Activated naive CD8-positive, alpha-beta T cell treated with anti-CD3 and anti-CD28 coated beads for 36 hours (primary cell): ENCODE results near the gene HCRTR1. TPM values are rescaled to one million over a fixed set of nuclear protein-coding genes. Genes with fewer than 3 reads are reported as not detected.
A peak's percentile ranks its signal among the peaks of the same experiment; 100 is the strongest.

Experiments
- DNase-seq: peaks from one replicate; pipeline ENCODE4 v3.0.0; 2021
- H3K27ac Mint-ChIP-seq: one replicate; pipeline ENCODE4 v1.8.0; 2022; ENCODE audit warnings: mild to moderate bottlenecking, moderate library complexity, mixed read lengths
- H3K27me3 Mint-ChIP-seq: one replicate; pipeline ENCODE4 v1.8.0; 2022; ENCODE audit warnings: mild to moderate bottlenecking, mixed read lengths
- H3K36me3 Mint-ChIP-seq: one replicate; pipeline ENCODE4 v1.8.0; 2021; ENCODE audit warnings: mild to moderate bottlenecking, mixed read lengths
- H3K4me1 Mint-ChIP-seq: one replicate; pipeline ENCODE4 v1.8.0; 2021; ENCODE audit warnings: mixed read lengths
- H3K4me3 Mint-ChIP-seq: one replicate; pipeline ENCODE4 v1.8.0; 2022; ENCODE audit warnings: mild to moderate bottlenecking, moderate library complexity, mixed read lengths
- H3K9me3 Mint-ChIP-seq: one replicate; pipeline ENCODE4 v1.8.0; 2022; ENCODE audit warnings: mixed read lengths
- total RNA-seq, 2 experiments: library from RNA; stranded (reverse); gene quantifications; one replicate each; pipeline ENCODE4 v1.2.3, GENCODE V29; 2021

The HCRTR1 gene
- total RNA-seq, 2 experiments from 2014 or later: not detected

DNA sequence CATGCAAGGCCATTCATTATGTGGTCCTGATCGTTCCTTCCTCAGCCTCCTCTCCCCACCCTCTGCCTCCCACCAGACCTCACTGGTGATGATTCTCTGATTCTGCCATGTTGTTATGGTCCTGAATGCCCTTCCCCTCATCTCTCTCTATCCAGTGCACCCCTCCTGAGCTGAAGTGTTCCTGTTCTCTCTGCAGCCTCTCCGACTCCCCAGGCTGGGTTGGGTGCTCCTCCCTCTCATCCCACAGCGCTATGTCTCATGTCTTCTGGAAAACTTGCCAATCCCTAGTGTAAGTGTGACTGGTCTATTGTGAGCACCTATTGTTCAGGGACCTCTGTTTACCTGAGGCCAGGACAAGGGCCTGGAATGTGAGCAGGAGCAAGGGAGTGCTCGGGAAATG lies 38.3 kb downstream of the HCRTR1 start:
- DNase-seq: no peak
- H3K9me3 Mint-ChIP-seq: no peaks in the 10 kb centered on the region
- H3K27me3 Mint-ChIP-seq: no peaks in the 10 kb centered on the region
- H3K27ac Mint-ChIP-seq: no peak overlapping the region
- no peak overlapping the region for H3K4me3 Mint-ChIP-seq
- H3K36me3 Mint-ChIP-seq: no peaks in the 10 kb centered on the region
- H3K4me1 Mint-ChIP-seq: no peaks in the 10 kb centered on the region

DNA sequence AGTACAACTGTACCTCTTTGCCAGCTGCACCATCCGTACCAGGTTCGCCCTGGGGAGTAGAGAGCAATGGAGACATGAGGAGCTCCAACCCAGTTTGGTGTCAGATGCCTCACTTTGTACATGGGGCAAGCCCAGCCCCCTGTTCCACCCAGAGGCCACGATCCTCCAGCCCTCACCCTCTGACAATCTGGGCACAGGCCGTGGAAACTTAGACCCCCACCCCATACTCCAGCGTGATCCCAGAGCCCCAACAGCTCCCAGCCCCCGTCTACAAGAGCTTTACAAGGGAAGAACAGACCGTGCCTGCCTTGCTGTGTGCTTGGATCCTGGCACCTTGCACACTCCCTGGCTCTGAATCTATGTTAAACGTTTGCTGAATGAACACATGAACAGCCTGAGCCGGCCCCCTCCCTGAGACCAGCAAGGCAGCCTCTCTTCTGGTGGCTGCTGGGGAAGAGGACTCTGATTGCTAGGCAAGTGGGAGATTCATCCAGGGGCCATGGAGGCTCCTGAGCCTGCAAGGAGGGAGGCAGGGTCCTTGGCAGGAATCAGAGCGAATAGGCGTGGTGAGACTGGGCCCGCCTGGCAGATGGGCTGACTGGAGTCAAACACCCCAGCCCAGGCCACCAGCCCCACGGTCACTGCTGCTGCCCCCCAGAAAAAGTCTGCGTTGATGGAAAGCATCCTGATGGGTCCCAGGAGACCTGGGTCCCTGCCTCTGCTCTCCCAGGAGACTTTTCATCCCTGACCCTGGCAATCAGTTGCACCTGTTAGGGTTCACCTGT lies 39.7 kb downstream of the HCRTR1 start:
- no peaks in the 10 kb centered on the region for H3K9me3 Mint-ChIP-seq
- no peak for DNase-seq
- H3K4me1 Mint-ChIP-seq: no peaks in the 10 kb centered on the region
- no peaks in the 10 kb centered on the region for H3K27me3 Mint-ChIP-seq
- H3K36me3 Mint-ChIP-seq: no peaks in the 10 kb centered on the region
- no peak overlapping the region for H3K27ac Mint-ChIP-seq
- H3K4me3 Mint-ChIP-seq: no peak overlapping the region

DNA sequence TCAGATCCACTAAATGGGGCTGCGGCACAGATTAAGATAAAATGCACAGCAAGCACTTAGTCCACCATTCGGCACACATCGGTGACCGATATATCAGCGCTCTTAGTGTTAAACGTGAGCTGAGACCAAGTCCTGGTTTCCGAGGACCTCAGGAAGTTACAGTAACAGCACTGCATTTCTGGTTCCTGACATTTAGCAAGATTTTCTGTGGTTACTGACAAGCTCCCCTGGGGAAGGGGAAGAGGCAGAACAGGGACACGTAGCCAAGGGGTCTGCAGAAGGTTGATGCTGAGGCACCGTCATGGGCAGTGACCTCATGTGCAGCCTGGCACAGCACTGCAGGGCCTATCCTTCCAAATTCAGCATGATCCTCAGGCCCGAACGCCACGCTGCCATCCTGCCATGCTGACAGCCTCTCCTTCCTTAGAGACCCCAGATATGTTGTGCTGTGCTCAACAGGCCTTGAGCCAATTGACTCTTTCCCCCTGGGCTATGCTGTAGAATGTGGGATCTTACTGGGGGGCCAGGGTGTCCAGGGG lies 40.6 kb downstream of the HCRTR1 start:
- H3K9me3 Mint-ChIP-seq: no peaks in the 10 kb centered on the region
- H3K27me3 Mint-ChIP-seq: no peaks in the 10 kb centered on the region
- no peak for DNase-seq
- H3K27ac Mint-ChIP-seq: no peak overlapping the region
- H3K4me1 Mint-ChIP-seq: no peaks in the 10 kb centered on the region
- H3K4me3 Mint-ChIP-seq: no peak overlapping the region
- H3K36me3 Mint-ChIP-seq: no peaks in the 10 kb centered on the region

DNA sequence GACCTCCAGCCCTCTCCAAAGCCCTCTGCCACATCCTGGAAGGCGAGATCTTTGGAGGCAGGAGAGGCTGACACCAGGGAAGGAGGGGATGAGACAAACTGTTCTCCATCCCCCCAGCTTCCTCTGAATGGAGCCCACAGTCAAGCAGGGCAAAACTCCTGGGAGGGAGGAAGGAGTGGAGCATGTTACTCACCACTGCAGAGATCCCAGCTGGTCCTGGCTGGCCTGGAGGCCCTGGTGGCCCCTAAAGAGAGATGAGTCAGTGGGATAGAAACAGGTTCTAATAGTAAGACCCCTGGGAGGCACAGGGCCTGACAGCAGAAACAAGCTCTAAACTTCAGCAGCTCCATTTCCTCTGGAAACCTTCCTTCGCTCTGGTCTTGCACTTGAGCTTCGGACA lies 41.2 kb downstream of the HCRTR1 start:
- Mint-ChIP-seq H3K36me3 (no peaks in the 10 kb centered on the region), H3K27ac (no peak overlapping the region), H3K4me1 (no peaks in the 10 kb centered on the region), H3K9me3 (no peaks in the 10 kb centered on the region), H3K27me3 (no peaks in the 10 kb centered on the region), H3K4me3 (no peak overlapping the region)
- DNase-seq: no peak

DNA sequence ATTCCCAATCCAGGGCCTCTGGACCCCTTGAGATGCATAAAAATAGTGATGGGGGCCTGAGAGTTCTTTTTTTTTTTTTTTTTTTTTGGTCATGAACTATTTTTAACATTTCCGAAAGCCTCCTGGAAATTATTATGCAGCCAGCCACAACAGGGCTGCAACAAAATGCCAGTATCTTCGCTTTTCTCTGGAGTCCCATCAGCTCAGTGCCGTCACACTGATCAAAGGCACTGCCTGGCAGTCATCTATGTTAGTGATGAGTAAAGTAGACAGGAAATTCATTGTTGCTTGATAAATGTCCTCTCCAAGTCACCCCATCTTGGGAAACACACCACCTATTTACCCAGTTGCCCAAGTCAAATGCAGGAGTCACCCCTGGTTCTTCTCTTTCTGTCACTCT lies 42.4 kb downstream of the HCRTR1 start:
- no peak for DNase-seq
- H3K4me3 Mint-ChIP-seq: no peak overlapping the region
- H3K9me3 Mint-ChIP-seq: no peaks in the 10 kb centered on the region
- no peaks in the 10 kb centered on the region for H3K4me1 Mint-ChIP-seq
- H3K36me3 Mint-ChIP-seq: no peaks in the 10 kb centered on the region
- no peak overlapping the region for H3K27ac Mint-ChIP-seq
- no peaks in the 10 kb centered on the region for H3K27me3 Mint-ChIP-seq

DNA sequence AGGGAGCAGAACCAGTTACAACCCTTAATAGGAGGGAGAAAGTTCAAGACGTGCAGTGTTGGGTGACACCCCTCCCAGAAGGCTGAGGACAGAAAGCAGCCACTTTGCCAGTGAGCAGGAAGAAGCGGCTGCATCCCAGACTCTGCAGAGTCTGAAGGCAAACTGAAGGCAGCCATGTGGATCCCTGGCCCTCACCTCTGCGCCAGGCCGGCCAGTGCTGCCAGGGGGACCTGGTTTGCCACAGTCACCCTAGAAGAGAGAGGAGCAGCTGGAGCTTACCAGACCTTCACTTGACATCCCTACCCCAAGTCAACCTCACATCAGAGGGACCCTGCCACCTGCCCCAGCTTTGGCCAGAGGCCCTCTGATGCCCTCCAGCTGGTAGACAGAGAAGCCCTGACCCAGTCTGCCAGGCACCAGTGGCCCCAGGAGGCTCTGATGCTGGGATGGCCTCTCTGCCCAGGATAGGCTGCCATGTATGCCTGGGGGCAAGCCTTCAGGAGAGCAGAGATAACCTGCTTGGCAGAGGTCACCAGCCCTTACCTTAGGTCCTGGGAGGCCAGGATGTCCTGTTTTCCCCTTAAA lies 43.5 kb downstream of the HCRTR1 start:
- no peaks in the 10 kb centered on the region for H3K4me1 Mint-ChIP-seq
- DNase-seq: no peak
- no peaks in the 10 kb centered on the region for H3K27me3 Mint-ChIP-seq
- no peak overlapping the region for H3K4me3 Mint-ChIP-seq
- no peaks in the 10 kb centered on the region for H3K9me3 Mint-ChIP-seq
- no peak overlapping the region for H3K27ac Mint-ChIP-seq
- no peaks in the 10 kb centered on the region for H3K36me3 Mint-ChIP-seq

DNA sequence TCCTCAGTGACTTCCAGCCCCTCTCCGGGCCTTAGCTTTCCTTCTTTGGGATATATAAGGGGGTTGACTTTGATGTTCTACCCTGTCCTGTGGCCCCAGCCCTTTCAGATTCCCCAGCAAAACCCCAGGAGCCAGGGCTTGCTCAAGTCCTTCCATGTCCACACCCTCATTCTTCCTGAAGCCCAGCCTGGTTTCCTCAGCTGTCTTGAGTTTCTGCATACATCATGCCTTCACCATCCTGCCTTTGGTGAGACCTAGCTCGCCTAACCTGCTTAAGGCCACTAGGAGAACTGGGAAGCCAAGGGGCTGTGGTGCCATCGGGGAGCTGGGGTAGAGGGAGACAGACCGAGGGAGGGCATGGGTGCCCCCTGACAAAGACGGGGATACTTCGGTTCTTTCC lies 44.4 kb downstream of the HCRTR1 start:
- DNase-seq: no peak
- no peaks in the 10 kb centered on the region for H3K27me3 Mint-ChIP-seq
- no peaks in the 10 kb centered on the region for H3K4me1 Mint-ChIP-seq
- no peak overlapping the region for H3K27ac Mint-ChIP-seq
- H3K9me3 Mint-ChIP-seq: no peaks in the 10 kb centered on the region
- H3K36me3 Mint-ChIP-seq: no peaks in the 10 kb centered on the region
- H3K4me3 Mint-ChIP-seq: no peak overlapping the region

DNA sequence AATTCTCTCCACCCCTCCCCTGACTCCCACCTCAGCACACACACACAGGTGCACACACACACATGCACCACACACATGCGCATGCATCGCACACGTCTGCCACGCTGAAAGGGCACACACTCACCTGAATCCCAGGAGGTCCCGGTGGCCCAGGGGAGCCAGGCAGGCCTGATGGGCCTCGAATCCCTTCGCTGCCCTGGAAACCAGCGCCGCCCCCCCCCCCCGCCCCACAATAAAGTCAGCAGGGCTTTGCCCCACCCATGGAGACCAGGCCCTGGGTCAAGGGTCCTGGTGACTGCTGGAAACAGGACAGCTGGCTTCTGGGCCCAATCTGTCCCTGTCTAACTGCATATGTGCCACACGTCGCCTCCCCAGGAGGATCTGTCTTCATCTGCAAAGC lies 45.0 kb downstream of the HCRTR1 start:
- Mint-ChIP-seq H3K4me3 (no peak overlapping the region), H3K36me3 (no peaks in the 10 kb centered on the region), H3K27me3 (no peaks in the 10 kb centered on the region), H3K9me3 (no peaks in the 10 kb centered on the region), H3K4me1 (no peaks in the 10 kb centered on the region), H3K27ac (no peak overlapping the region)
- no peak for DNase-seq

DNA sequence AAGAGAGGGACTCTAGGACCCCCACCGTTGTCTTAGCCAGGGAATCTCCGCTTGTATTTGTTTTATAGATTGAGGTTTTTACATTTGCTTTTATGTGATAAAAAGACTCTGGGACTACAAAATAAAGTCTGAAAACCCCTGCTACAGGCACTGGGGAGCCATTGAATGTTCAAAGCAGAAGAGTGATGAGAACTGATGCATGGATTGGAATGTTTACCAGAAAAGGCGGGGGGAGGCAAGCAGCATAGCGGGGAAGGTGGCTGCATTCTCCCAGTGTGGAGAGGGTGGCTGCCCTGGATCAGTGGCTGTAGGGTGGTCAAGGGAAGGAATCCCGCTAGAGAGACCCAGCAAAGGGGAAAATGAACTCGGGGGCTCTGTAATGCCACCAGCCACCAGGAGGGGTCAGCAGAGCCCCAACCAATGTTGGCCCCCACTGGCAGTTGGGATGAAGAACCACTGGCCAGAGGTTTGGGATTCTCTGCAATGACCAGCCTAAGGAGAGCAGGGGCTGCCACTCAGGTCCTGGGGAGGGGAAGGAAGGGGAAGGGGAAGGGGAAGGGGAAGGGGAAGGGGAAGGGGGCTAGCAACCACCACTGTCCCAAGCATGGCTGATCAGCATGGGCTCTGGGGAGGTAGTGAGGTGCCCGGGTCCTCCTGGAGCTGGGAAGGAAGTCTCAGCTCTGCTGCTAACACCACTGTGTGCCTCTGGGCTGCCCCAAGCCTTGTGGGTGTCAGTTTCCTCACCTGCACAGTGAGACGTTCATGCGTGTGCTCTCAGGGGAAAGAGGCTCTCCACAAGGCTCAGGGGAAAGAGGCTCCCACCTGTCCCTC lies 46.3 kb downstream of the HCRTR1 start:
- Mint-ChIP-seq H3K4me1 (no peaks in the 10 kb centered on the region), H3K27ac (no peak overlapping the region), H3K36me3 (no peaks in the 10 kb centered on the region), H3K4me3 (no peak overlapping the region), H3K9me3 (no peaks in the 10 kb centered on the region), H3K27me3 (no peaks in the 10 kb centered on the region)
- peak; percentile 55 for DNase-seq

DNA sequence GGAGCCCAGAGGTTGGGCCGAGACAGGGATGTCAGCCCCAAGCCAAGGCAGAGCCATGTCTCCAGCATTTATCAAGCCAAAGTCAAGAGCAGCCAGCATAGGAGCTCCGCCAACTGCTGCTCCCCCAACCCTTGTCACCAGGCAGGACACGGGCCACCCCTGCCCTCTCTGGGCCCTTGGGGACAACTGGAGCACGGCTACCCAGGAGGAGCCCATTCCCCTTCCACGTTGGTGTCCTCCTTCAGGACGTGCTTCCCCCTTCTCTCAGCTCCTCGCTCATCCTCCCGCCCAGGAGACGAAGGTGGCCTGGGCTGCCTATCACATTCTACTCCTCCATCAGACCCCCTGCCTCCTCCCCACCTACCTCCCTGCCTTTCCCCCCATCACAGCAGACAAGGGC lies 47.0 kb downstream of the HCRTR1 start:
- Mint-ChIP-seq H3K36me3 (no peaks in the 10 kb centered on the region), H3K4me3 (no peak overlapping the region), H3K27ac (no peak overlapping the region), H3K9me3 (no peaks in the 10 kb centered on the region), H3K4me1 (peaks cover under 1% of the 10 kb centered on the region), H3K27me3 (no peaks in the 10 kb centered on the region)
- no peak for DNase-seq

DNA sequence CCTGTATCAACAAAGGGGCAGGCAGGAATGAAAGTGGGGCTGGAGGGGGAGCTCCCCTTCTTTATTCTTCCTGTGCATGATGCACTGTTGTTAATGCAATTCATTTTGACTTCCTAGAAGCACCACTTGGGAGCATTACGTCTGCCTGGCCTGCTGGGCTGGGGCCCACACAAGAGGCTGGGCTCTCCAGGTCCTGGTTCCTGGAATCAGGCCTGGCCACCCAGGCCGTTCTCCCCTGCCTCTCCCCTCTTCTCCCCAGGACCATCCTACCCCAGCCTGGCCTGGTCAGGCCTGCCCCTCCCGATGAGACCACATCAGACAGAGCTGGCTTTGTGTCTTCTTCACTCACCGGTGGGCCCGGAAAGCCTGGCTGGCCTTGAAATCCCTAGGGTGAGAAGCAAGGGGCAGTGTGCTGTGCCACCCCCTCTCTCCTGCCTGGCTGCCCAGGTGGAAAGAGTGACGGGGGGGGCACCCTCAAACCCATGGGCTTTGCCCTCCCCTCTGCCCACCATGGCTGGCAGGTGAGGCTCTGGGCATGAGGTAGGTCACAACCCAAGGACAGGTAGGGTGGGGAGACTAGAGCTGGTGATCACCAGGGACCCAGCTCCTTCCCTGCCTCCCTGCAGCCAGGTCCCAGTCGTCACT lies 47.9 kb downstream of the HCRTR1 start:
- no peaks in the 10 kb centered on the region for H3K9me3 Mint-ChIP-seq
- DNase-seq: no peak
- H3K36me3 Mint-ChIP-seq: no peaks in the 10 kb centered on the region
- no peak overlapping the region for H3K27ac Mint-ChIP-seq
- no peak overlapping the region for H3K4me3 Mint-ChIP-seq
- peaks cover 4% of the 10 kb centered on the region for H3K27me3 Mint-ChIP-seq
- peaks cover 8% of the 10 kb centered on the region for H3K4me1 Mint-ChIP-seq

DNA sequence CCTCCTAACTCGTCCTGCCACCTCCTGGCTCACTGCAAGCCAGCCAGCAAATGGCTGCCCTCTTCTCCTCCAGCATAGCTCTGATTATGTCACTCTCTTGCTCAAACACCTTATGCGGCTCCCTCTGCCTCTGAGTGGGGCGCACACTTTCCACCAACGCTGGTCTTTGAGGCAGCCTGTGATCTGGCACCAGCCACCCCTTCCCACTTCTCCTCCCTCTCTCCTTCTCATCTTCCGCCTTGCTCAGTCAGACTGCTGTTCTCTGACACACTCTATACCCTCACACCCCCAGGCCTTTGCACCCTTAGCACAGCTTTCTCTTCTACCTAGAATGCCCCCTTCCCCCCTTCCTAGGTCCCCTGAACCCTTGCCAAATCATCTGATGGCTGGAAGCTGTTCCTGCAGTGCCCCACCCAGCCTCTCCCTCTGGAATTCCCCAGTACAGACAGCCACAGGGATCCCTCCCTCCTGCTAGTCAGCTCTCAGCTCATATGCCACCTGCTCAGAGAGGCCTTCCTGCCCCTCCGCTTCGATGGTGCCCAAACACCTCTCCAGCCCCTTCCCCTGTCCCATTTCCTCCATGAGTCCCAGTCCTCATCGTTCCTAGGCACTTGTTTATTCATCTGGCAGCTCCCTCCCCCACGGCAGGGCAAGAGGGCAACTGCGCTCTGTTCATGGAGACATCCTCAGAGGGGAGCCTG lies 48.9 kb downstream of the HCRTR1 start:
- H3K4me3 Mint-ChIP-seq: no peak overlapping the region
- H3K27ac Mint-ChIP-seq: no peak overlapping the region
- H3K9me3 Mint-ChIP-seq: no peaks in the 10 kb centered on the region
- no peak for DNase-seq
- H3K27me3 Mint-ChIP-seq: peaks cover 9% of the 10 kb centered on the region
- peaks cover 9% of the 10 kb centered on the region for H3K4me1 Mint-ChIP-seq
- H3K36me3 Mint-ChIP-seq: no peaks in the 10 kb centered on the region

DNA sequence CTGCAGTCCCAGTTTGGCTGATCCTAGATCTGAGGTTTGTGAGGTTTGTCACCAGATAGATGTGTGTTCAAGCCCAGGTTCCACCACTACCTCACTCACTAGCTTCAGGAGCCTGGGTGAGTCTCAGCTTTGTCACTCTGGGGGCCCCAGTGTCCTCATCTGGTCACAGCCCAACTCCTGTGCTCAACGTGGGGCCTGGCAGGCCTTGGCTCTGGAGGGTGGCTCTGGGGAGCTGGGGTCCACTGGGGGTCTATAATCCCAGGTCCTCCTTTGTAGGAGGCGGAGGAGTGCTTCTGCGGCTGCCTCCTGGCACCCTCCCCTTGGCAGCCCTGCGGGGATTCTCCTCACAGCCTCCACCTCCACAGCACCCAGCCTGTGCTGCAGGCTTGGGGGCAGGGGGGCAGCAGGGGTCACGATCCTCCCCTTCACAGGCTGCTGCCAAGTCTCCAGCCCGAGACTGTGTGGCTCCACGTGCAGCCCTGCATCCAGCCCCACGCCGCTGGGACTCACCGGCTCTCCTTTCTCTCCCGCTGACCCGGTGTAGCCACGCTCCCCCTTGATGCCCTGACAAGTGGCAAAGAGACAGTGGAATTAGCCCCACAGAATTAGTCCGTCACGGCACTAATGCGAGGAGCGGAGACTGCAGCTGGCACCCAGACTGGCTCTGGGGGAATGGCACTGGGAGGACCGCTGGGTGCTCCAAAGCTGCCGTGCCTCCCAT lies 49.7 kb downstream of the HCRTR1 start:
- H3K4me3 Mint-ChIP-seq: no peak overlapping the region
- H3K4me1 Mint-ChIP-seq: peaks cover 9% of the 10 kb centered on the region
- H3K27me3 Mint-ChIP-seq: peaks cover 9% of the 10 kb centered on the region
- no peaks in the 10 kb centered on the region for H3K9me3 Mint-ChIP-seq
- DNase-seq: no peak
- H3K36me3 Mint-ChIP-seq: no peaks in the 10 kb centered on the region
- H3K27ac Mint-ChIP-seq: no peak overlapping the region

DNA sequence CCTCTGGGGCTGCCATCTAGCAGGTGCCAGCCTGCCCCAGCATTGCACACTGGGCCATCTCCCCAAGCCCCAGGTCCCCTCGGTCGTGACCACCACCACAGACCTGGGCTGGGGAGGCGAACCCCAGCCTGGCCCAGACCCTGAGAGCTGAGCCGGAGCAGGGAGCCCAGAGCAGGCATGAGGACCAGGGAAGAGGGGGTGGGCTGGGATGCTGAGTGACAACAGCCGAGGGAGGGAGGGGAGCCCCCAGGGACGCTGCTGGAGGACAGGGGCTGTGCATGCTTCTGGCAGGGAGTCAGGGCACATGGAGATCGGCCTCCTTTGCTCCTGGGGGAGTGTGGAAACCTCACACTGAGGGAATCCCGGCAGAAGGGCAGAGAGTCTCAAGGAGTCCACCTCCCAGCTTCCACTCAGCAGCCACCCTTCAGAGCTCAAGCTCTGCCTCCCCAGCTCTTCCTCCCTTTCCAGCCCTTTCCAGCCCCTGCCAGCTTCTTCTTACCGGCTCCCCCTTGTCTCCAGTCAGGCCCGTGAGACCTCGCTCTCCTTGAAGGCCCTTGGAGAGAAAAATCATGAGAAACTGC lies 50.9 kb downstream of the HCRTR1 start:
- peaks cover 9% of the 10 kb centered on the region for H3K27me3 Mint-ChIP-seq
- no peak for DNase-seq
- H3K4me3 Mint-ChIP-seq: no peak overlapping the region
- no peaks in the 10 kb centered on the region for H3K9me3 Mint-ChIP-seq
- no peaks in the 10 kb centered on the region for H3K36me3 Mint-ChIP-seq
- no peak overlapping the region for H3K27ac Mint-ChIP-seq
- peaks cover 9% of the 10 kb centered on the region for H3K4me1 Mint-ChIP-seq
